Measurements from ENCODE around the gene EIF2S2.
A peak's percentile ranks its signal among the peaks of the same experiment; 100 is the strongest.

Gene EIF2S2

GRCh38 chr20:34058831-34059230 lies 53.2 kb downstream of the EIF2S2 start:
- no peaks in the 10 kb centered on the region for H3K4me1 ChIP-seq (ENCODE audit: control insufficient read depth, insufficient read depth, low read length)
- TF ChIP-seq, protein P1, sequence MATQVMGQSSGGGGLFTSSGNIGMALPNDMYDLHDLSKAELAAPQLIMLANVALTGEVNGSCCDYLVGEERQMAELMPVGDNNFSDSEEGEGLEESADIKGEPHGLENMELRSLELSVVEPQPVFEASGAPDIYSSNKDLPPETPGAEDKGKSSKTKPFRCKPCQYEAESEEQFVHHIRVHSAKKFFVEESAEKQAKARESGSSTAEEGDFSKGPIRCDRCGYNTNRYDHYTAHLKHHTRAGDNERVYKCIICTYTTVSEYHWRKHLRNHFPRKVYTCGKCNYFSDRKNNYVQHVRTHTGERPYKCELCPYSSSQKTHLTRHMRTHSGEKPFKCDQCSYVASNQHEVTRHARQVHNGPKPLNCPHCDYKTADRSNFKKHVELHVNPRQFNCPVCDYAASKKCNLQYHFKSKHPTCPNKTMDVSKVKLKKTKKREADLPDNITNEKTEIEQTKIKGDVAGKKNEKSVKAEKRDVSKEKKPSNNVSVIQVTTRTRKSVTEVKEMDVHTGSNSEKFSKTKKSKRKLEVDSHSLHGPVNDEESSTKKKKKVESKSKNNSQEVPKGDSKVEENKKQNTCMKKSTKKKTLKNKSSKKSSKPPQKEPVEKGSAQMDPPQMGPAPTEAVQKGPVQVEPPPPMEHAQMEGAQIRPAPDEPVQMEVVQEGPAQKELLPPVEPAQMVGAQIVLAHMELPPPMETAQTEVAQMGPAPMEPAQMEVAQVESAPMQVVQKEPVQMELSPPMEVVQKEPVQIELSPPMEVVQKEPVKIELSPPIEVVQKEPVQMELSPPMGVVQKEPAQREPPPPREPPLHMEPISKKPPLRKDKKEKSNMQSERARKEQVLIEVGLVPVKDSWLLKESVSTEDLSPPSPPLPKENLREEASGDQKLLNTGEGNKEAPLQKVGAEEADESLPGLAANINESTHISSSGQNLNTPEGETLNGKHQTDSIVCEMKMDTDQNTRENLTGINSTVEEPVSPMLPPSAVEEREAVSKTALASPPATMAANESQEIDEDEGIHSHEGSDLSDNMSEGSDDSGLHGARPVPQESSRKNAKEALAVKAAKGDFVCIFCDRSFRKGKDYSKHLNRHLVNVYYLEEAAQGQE (tag by site-specific recombination; IDR thresholded peaks at IDR 0.05) = peak; percentile 93
- no peak for TF ChIP-seq PBX3 (CRISPR knock-in tag; IDR thresholded peaks at IDR 0.05)
- no peak for TF ChIP-seq ZSCAN30 (tag by site-specific recombination; IDR thresholded peaks at IDR 0.05)
- peak; percentile 35; the same call in 1 of the 2 replicates for TF ChIP-seq GLIS1 (tag by site-specific recombination; IDR thresholded peaks at IDR 0.05)
- no peak for TF ChIP-seq ZNF132 (tag by site-specific recombination; IDR thresholded peaks at IDR 0.05; ENCODE audit: borderline replicate concordance)
- POLR2A ChIA-PET = no interaction called here
- CTCF ChIA-PET = interaction anchor here (0.6 to 0.9 kb wide), 2 partner anchors 11 to 764 kb away, joined by 3 read pairs; no protein-coding TSS in a partner anchor
- peaks cover 0 to 14% of the 10 kb centered on the region in 2 experiments; a peak in 1 of 3 replicates for H3K36me3 ChIP-seq (ENCODE audit: control insufficient read depth in 2 of 2, insufficient read depth in 1 of 2, low read length in 2 of 2)
- H3K27ac ChIP-seq (ENCODE audit: extremely low read depth, low read depth, low read length) = no peak overlapping the region
- no peaks in the 10 kb centered on the region for H3K9me3 ChIP-seq (ENCODE audit: control insufficient read depth, insufficient read depth, low read depth, low read length)
- H3K4me3 ChIP-seq (ENCODE audit: low read depth, low read length) = no peak overlapping the region

GRCh38 chr20:34055290-34055689 lies 56.8 kb downstream of the EIF2S2 start:
- TF ChIP-seq ZIC2 (tag by site-specific recombination; IDR thresholded peaks at IDR 0.05) (peak; percentile 35), ZNF48 (tag by site-specific recombination; IDR thresholded peaks at IDR 0.05) (no peak)
- Histone ChIP-seq H3K36me3 (ENCODE audit: control insufficient read depth in 2 of 2, insufficient read depth in 1 of 2, low read length in 2 of 2) (peaks cover 0 to 5% of the 10 kb centered on the region in 2 experiments; a peak in 1 of 3 replicates), H3K4me3 (ENCODE audit: low read depth, low read length) (no peak overlapping the region), H3K27ac (ENCODE audit: extremely low read depth, low read depth, low read length) (no peak overlapping the region), H3K9me3 (ENCODE audit: control insufficient read depth, insufficient read depth, low read depth, low read length) (no peaks in the 10 kb centered on the region), H3K4me1 (ENCODE audit: control insufficient read depth, insufficient read depth, low read length) (no peaks in the 10 kb centered on the region)
- ChIA-PET CTCF (interaction anchor here (1.9 kb wide), 1 partner anchor 13 kb away, joined by 8 read pairs; no protein-coding TSS in a partner anchor), POLR2A (no interaction called here)

DNA sequence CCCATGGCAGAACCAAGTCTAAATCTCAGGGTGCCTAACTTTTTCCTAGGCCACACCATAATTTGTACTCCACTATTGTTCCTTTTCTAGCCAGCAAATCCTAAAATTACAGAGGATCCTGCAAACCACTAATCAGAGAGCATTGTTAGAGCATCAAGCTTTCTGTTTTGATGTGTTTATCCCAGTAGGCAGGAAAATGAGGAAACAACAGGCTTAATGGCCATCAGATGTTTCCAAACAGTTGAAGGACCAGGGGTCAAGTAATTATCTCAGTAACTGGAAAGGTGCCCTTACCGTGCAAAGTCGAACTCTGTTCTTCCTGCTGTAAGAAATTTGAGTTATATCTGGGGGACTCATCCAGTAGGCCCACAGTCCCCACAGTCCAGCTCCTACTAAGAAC lies 59.6 kb downstream of the EIF2S2 start:
- CTCF ChIA-PET = no interaction called here
- no peak overlapping the region for H3K27ac ChIP-seq (ENCODE audit: extremely low read depth, low read depth, low read length)
- POLR2A ChIA-PET = no interaction called here
- H3K9me3 ChIP-seq (ENCODE audit: control insufficient read depth, insufficient read depth, low read depth, low read length) = no peaks in the 10 kb centered on the region
- H3K4me1 ChIP-seq (ENCODE audit: control insufficient read depth, insufficient read depth, low read length) = no peaks in the 10 kb centered on the region
- no peak overlapping the region for H3K4me3 ChIP-seq (ENCODE audit: low read depth, low read length)
- no peaks in the 10 kb centered on the region for H3K36me3 ChIP-seq (ENCODE audit: control insufficient read depth in 2 of 2, insufficient read depth in 1 of 2, low read length in 2 of 2)
- TF ChIP-seq ZNF629 (tag by site-specific recombination; IDR thresholded peaks at IDR 0.05) = no peak
- no peak for TF ChIP-seq ZNF830 (tag by site-specific recombination; IDR thresholded peaks at IDR 0.05; ENCODE audit: low read depth)
- no peak for TF ChIP-seq YY2 (tag by site-specific recombination; IDR thresholded peaks at IDR 0.05)
- no peak for TF ChIP-seq ZNF223 (tag by site-specific recombination; IDR thresholded peaks at IDR 0.05)
- peak; percentile 53 for TF ChIP-seq SP7 (tag by site-specific recombination; IDR thresholded peaks at IDR 0.05)
- TF ChIP-seq SCRT1 (tag by site-specific recombination; IDR thresholded peaks at IDR 0.05; ENCODE audit: borderline replicate concordance) = no peak
- TF ChIP-seq GLIS1 (tag by site-specific recombination; IDR thresholded peaks at IDR 0.05) = no peak
- no peak for TF ChIP-seq ZNF624 (tag by site-specific recombination; IDR thresholded peaks at IDR 0.05)

Data from HEK293 (cell line).